ENCODE results near the gene GLYAT. TPM values are rescaled to one million over a fixed set of nuclear protein-coding genes. Genes with fewer than 3 reads are reported as not detected.
A peak's percentile ranks its signal among the peaks of the same experiment; 100 is the strongest.

GLYAT gene
- polyA plus RNA-seq, 1 donor from 2014 or later = not detected

DNA sequence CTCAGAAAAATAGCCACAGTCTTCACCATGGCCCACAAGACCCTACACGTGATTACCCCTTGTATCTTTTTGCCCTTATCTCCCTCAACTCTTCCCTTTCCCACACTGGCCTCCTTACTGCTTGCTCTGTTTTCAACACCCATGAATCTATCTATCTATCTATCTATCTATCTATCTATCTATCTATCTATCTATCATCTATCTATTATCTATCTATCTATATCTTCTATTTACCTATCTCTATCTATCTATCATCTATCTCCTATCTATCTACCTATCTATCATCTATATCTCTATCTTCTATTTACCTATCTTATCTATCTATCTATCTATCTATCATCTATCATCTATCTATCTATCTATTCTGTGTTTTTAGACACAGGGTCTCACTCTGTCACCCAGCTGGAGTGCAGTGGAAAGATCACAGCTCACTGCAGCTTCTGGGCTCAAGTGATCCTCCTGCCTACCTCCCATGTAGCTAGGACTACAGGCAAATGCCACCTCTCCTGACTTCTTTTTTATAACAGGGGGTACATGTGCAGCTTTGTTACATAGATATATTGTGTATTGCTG, 55.1 kb downstream of the GLYAT start:
- Histone ChIP-seq H3K79me2 (replicated peaks; ENCODE audit: insufficient read depth, low read length) (no peaks in the 10 kb centered on the region), H3K4me2 (ENCODE audit: low read length) (no peak overlapping the region), H3K9me2 (ENCODE audit: insufficient read depth, low read length) (no peaks in the 10 kb centered on the region), H3F3A (ENCODE audit: insufficient read depth, low read length, poor library complexity, severe bottlenecking) (no peaks in the 10 kb centered on the region), H3K27ac (ENCODE audit: low read length) (no peak overlapping the region), H3K36me3 (ENCODE audit: insufficient read depth, low read length) (no peaks in the 10 kb centered on the region), H2AFZ (ENCODE audit: low read depth, low read length) (no peak overlapping the region), H3K4me3 (ENCODE audit: low read length) (no peak overlapping the region), H4K20me1 (ENCODE audit: insufficient read depth) (no peaks in the 10 kb centered on the region), H3K9ac (ENCODE audit: low read length) (no peak overlapping the region), H3K9me3 (ENCODE audit: low read length) (no peaks in the 10 kb centered on the region), H3K27me3 (ENCODE audit: insufficient read depth, low read depth, low read length) (no peaks in the 10 kb centered on the region)
- no peak for TF ChIP-seq MXI1 (conservative IDR thresholded peaks at IDR 0.05; ENCODE audit: poor library complexity, severe bottlenecking)
- TF ChIP-seq TAF1 (IDR thresholded peaks at IDR 0.05; ENCODE audit: low read depth) = no peak
- TF ChIP-seq SMC3 (conservative IDR thresholded peaks at IDR 0.05; ENCODE audit: poor library complexity) = no peak
- no peak for TF ChIP-seq RAD21 (conservative IDR thresholded peaks at IDR 0.05)
- TF ChIP-seq, protein P1, sequence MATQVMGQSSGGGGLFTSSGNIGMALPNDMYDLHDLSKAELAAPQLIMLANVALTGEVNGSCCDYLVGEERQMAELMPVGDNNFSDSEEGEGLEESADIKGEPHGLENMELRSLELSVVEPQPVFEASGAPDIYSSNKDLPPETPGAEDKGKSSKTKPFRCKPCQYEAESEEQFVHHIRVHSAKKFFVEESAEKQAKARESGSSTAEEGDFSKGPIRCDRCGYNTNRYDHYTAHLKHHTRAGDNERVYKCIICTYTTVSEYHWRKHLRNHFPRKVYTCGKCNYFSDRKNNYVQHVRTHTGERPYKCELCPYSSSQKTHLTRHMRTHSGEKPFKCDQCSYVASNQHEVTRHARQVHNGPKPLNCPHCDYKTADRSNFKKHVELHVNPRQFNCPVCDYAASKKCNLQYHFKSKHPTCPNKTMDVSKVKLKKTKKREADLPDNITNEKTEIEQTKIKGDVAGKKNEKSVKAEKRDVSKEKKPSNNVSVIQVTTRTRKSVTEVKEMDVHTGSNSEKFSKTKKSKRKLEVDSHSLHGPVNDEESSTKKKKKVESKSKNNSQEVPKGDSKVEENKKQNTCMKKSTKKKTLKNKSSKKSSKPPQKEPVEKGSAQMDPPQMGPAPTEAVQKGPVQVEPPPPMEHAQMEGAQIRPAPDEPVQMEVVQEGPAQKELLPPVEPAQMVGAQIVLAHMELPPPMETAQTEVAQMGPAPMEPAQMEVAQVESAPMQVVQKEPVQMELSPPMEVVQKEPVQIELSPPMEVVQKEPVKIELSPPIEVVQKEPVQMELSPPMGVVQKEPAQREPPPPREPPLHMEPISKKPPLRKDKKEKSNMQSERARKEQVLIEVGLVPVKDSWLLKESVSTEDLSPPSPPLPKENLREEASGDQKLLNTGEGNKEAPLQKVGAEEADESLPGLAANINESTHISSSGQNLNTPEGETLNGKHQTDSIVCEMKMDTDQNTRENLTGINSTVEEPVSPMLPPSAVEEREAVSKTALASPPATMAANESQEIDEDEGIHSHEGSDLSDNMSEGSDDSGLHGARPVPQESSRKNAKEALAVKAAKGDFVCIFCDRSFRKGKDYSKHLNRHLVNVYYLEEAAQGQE (IDR thresholded peaks at IDR 0.05; ENCODE audit: borderline replicate concordance) = no peak
- no peak for TF ChIP-seq EZH2 (IDR thresholded peaks at IDR 0.05; ENCODE audit: borderline replicate concordance, insufficient read depth, low read length, poor library complexity, severe bottlenecking)
- TF ChIP-seq POLR2AphosphoS5 (IDR thresholded peaks at IDR 0.05) = no peak
- TF ChIP-seq, protein P2, sequence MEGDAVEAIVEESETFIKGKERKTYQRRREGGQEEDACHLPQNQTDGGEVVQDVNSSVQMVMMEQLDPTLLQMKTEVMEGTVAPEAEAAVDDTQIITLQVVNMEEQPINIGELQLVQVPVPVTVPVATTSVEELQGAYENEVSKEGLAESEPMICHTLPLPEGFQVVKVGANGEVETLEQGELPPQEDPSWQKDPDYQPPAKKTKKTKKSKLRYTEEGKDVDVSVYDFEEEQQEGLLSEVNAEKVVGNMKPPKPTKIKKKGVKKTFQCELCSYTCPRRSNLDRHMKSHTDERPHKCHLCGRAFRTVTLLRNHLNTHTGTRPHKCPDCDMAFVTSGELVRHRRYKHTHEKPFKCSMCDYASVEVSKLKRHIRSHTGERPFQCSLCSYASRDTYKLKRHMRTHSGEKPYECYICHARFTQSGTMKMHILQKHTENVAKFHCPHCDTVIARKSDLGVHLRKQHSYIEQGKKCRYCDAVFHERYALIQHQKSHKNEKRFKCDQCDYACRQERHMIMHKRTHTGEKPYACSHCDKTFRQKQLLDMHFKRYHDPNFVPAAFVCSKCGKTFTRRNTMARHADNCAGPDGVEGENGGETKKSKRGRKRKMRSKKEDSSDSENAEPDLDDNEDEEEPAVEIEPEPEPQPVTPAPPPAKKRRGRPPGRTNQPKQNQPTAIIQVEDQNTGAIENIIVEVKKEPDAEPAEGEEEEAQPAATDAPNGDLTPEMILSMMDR (IDR thresholded peaks at IDR 0.05; ENCODE audit: poor library complexity, severe bottlenecking) = no peak
- no peak for TF ChIP-seq EP300 (conservative IDR thresholded peaks at IDR 0.05; ENCODE audit: poor library complexity, severe bottlenecking)

DNA sequence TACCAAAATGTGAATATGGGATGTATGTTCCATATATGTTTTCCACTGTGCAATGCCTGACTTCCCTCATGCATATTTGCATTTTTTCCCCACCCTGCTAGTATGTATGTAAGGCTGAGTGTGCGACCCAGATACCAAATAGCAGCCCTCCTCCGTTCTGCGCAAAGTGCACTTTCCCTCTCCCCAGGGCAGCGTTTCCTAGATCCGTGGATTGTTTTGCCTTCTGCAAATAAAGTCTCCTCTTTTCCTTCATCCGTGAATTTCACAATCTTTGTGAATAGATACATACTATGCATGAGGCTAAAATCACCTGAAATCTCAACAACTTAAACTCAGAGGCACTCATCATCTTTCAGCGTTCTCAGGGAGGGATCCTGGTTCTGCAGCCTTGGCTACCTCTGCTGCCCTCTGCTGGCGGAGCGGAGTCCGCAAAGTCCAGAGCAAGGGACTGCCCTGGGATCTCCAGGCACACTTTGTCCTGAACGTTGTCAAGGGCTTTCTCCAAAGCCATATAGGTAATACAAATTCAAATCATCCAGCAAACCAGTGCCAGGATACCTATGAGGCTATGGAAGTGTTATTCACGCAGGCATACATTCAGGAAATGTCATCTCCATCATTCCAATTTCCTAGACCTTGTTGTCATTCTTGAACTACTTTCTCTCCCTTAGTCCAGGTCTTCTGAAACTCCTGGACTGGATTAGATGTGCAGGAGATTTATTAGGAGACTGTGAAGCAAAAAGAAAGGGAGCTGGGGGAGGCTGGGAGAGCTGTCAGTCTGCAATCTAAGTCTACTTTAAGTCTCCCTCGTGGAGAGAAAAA, 56.2 kb downstream of the GLYAT start:
- no peaks in the 10 kb centered on the region for H3K9me3 ChIP-seq (ENCODE audit: low read length)
- H3K9me2 ChIP-seq (ENCODE audit: insufficient read depth, low read length) = no peaks in the 10 kb centered on the region
- no peak overlapping the region for H3K4me3 ChIP-seq (ENCODE audit: low read length)
- TF ChIP-seq, protein P2 (IDR thresholded peaks at IDR 0.05; ENCODE audit: poor library complexity, severe bottlenecking) = peak; percentile 66
- TF ChIP-seq RAD21 (conservative IDR thresholded peaks at IDR 0.05) (peak; percentile 46), SMC3 (conservative IDR thresholded peaks at IDR 0.05; ENCODE audit: poor library complexity) (peak; percentile 63), EP300 (conservative IDR thresholded peaks at IDR 0.05; ENCODE audit: poor library complexity, severe bottlenecking) (no peak)
- no peaks in the 10 kb centered on the region for H3F3A ChIP-seq (ENCODE audit: insufficient read depth, low read length, poor library complexity, severe bottlenecking)
- no peaks in the 10 kb centered on the region for H3K79me2 ChIP-seq (replicated peaks; ENCODE audit: insufficient read depth, low read length)
- no peaks in the 10 kb centered on the region for H4K20me1 ChIP-seq (ENCODE audit: insufficient read depth)
- no peak overlapping the region for H2AFZ ChIP-seq (ENCODE audit: low read depth, low read length)
- H3K27ac ChIP-seq (ENCODE audit: low read length) = no peak overlapping the region
- H3K27me3 ChIP-seq (ENCODE audit: insufficient read depth, low read depth, low read length) = no peaks in the 10 kb centered on the region
- H3K4me2 ChIP-seq (ENCODE audit: low read length) = no peak overlapping the region
- no peak overlapping the region for H3K9ac ChIP-seq (ENCODE audit: low read length)
- H3K36me3 ChIP-seq (ENCODE audit: insufficient read depth, low read length) = no peaks in the 10 kb centered on the region
